ENCODE results near the gene GALNS.

DNA sequence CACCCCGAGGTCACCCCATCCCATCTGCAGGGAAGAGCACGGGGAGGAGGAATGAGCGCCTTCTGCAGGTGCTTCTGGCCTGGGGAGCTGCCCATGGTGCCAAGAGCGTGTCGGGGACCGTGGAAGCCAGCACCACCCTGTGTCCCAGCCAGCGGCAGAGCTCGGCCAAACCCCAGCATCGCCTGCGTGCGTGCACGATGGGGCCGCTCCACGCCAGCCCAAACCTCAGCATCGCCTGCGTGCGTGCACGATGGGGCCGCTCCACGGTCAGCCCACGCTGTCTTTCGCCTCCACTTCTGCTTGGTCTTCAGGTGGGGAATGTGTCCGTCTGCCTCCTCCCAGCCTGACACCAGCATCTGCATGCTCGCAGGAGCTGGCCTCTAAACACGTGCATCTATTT, 13.9 kb downstream of the GALNS start:
- TF ChIP-seq, protein P1, sequence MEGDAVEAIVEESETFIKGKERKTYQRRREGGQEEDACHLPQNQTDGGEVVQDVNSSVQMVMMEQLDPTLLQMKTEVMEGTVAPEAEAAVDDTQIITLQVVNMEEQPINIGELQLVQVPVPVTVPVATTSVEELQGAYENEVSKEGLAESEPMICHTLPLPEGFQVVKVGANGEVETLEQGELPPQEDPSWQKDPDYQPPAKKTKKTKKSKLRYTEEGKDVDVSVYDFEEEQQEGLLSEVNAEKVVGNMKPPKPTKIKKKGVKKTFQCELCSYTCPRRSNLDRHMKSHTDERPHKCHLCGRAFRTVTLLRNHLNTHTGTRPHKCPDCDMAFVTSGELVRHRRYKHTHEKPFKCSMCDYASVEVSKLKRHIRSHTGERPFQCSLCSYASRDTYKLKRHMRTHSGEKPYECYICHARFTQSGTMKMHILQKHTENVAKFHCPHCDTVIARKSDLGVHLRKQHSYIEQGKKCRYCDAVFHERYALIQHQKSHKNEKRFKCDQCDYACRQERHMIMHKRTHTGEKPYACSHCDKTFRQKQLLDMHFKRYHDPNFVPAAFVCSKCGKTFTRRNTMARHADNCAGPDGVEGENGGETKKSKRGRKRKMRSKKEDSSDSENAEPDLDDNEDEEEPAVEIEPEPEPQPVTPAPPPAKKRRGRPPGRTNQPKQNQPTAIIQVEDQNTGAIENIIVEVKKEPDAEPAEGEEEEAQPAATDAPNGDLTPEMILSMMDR (IDR thresholded peaks at IDR 0.05 in 8 of 11, conservative IDR thresholded peaks at IDR 0.05 in 3 of 11), result no peak
- TF ChIP-seq POLR2A (IDR thresholded peaks at IDR 0.05), result no peak
